ENCODE measurements around the gene TANC1.

DNA sequence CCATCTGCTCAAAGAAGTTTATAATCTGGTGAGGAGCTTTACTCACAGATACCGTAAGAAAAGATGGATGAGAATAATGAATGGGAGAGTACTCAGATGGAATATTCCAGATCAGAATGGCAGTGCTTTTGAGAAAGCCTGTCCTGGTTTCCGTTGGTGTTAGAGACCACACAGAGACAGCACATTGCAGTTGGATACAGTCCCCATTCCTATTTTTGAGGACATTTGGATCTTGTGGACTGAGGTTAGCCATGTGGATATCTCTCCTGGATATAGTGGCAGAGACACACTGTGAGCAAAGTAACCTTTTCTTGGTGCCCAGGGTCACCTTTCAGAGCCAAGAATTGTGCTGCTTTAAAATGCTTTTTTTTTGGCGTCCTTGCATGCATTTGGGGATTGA lies 63.7 kb downstream of the TANC1 start:
- TF ChIP-seq POLR2A (IDR thresholded peaks at IDR 0.05; ENCODE audit: low read length) (no peak), GATA1 (IDR thresholded peaks at IDR 0.05; ENCODE audit: low read depth, low read length) (no peak)

Measured in erythroblast (primary cell).